ENCODE measurements around the gene FN1.
"Not testable (repeated sequence)": the region's sequence is repeated elsewhere in the genome, so short reads cannot be mapped to it uniquely, and the experiment has no call there.

GRCh38 chr2:215408441-215408840 is 27.4 kb downstream of the FN1 start:
- not testable (repeated sequence) for TF ChIP-seq POLR2AphosphoS5, POLR2A (IDR thresholded peaks at IDR 0.05)
- TF ChIP-seq, protein P1, sequence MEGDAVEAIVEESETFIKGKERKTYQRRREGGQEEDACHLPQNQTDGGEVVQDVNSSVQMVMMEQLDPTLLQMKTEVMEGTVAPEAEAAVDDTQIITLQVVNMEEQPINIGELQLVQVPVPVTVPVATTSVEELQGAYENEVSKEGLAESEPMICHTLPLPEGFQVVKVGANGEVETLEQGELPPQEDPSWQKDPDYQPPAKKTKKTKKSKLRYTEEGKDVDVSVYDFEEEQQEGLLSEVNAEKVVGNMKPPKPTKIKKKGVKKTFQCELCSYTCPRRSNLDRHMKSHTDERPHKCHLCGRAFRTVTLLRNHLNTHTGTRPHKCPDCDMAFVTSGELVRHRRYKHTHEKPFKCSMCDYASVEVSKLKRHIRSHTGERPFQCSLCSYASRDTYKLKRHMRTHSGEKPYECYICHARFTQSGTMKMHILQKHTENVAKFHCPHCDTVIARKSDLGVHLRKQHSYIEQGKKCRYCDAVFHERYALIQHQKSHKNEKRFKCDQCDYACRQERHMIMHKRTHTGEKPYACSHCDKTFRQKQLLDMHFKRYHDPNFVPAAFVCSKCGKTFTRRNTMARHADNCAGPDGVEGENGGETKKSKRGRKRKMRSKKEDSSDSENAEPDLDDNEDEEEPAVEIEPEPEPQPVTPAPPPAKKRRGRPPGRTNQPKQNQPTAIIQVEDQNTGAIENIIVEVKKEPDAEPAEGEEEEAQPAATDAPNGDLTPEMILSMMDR (IDR thresholded peaks at IDR 0.05) = not testable (repeated sequence)

Measured in breast epithelium (tissue), 3 donors.